Endothelial cell of umbilical vein (primary cell): ENCODE data around the gene AP1M1.

Source experiments
- CTCF ChIP-seq, 2 donors: IDR thresholded peaks; 1 replicate in 1 of 2; 2 replicates in 1 of 2; pipeline ENCODE4 v1.5.1; 2011; ENCODE audit warnings: low read length in 2 of 2, mild to moderate bottlenecking in 2 of 2, moderate library complexity in 2 of 2, control low read depth in 1 of 2, inconsistent platforms in 1 of 2, low read depth in 1 of 2; ENCODE audit not compliant: insufficient read depth in 1 of 2; ENCODE audit errors: extremely low read depth in 1 of 2
- EZH2 ChIP-seq: IDR thresholded peaks from 2 replicates; pipeline ENCODE4 v1.6.1; 2012; ENCODE audit warnings: borderline replicate concordance, low read depth, mild to moderate bottlenecking, moderate library complexity, low read length, inconsistent platforms; ENCODE audit not compliant: severe bottlenecking
- FOS ChIP-seq: IDR thresholded peaks from 2 replicates; pipeline ENCODE4 v1.6.1; 2011; ENCODE audit warnings: mild to moderate bottlenecking, low read length, moderate library complexity, borderline replicate concordance; ENCODE audit not compliant: insufficient read depth
- GATA2 ChIP-seq: IDR thresholded peaks from 2 replicates; pipeline ENCODE4 v1.7.0; 2011; ENCODE audit warnings: low read depth, mild to moderate bottlenecking, moderate library complexity, mixed read lengths, low read length; ENCODE audit not compliant: insufficient read length, insufficient read depth
- JUN ChIP-seq: IDR thresholded peaks from 2 replicates; pipeline ENCODE4 v1.6.1; 2011; ENCODE audit warnings: borderline replicate concordance, low read depth; ENCODE audit not compliant: insufficient read length, insufficient read depth
- MAX ChIP-seq: IDR thresholded peaks from 2 replicates; pipeline ENCODE4 v1.6.1; 2011; ENCODE audit not compliant: insufficient read depth, insufficient read length
- POLR2A ChIP-seq: IDR thresholded peaks from 2 replicates; pipeline ENCODE4 v1.6.1; 2012; ENCODE audit warnings: low read depth, mild to moderate bottlenecking, control low read depth, low read length
- POLR2AphosphoS5 ChIP-seq: IDR thresholded peaks from 2 replicates; pipeline ENCODE4 v1.6.1; 2012; ENCODE audit warnings: low read depth, mild to moderate bottlenecking, control low read depth, low read length, moderate library complexity; ENCODE audit not compliant: insufficient read depth

GRCh38 chr19:16229322-16229641 is 31.6 kb downstream of the AP1M1 start:
- no peak for TF ChIP-seq JUN
- no peak for TF ChIP-seq EZH2
- no peak for TF ChIP-seq POLR2A
- no peak for TF ChIP-seq CTCF (IDR thresholded peaks at IDR 0.05; ENCODE audit: extremely low read depth in 1 of 2, insufficient read depth in 1 of 2, low read depth in 1 of 2, low read length in 2 of 2)
- TF ChIP-seq POLR2AphosphoS5, result no peak
- no peak for TF ChIP-seq MAX
- no peak for TF ChIP-seq GATA2
- no peak for TF ChIP-seq FOS
